NCI-H774 (cell line): ENCODE results near the gene FOXC1.

Experiments used
- DNase-seq: peaks from one replicate; lab custom pipeline; 2025; lab: John Stamatoyannopoulos, UW

FOXC1 gene

GRCh38 chr6:1623769-1624057, 14.0 kb downstream of the FOXC1 start:
- DNase-seq: no peak

- DNase-seq: no peak
Observed at GRCh38 chr6:1624058-1624850, 14.5 kb downstream of the FOXC1 start.

- DNase-seq: no peak
Observed at GRCh38 chr6:1624851-1625781, 15.4 kb downstream of the FOXC1 start.

GRCh38 chr6:1625794-1626435, 16.2 kb downstream of the FOXC1 start:
- no peak for DNase-seq

GRCh38 chr6:1626481-1626880, 16.8 kb downstream of the FOXC1 start:
- no peak for DNase-seq

- DNase-seq: no peak
Observed at GRCh38 chr6:1627827-1628560, 18.3 kb downstream of the FOXC1 start.

- DNase-seq: no peak
Observed at GRCh38 chr6:1629316-1629715, 19.6 kb downstream of the FOXC1 start.

GRCh38 chr6:1630212-1630770, 20.6 kb downstream of the FOXC1 start:
- no peak for DNase-seq

- no peak for DNase-seq
Observed at GRCh38 chr6:1630771-1631217, 21.1 kb downstream of the FOXC1 start.

GRCh38 chr6:1631251-1631650, 21.5 kb downstream of the FOXC1 start:
- DNase-seq: no peak

- no peak for DNase-seq
Observed at GRCh38 chr6:1633366-1634021, 23.8 kb downstream of the FOXC1 start.

GRCh38 chr6:1634081-1634480, 24.4 kb downstream of the FOXC1 start:
- no peak for DNase-seq

GRCh38 chr6:1635305-1636010, 25.7 kb downstream of the FOXC1 start:
- no peak for DNase-seq

GRCh38 chr6:1636272-1636825, 26.6 kb downstream of the FOXC1 start:
- no peak for DNase-seq

- peak; percentile 43 for DNase-seq
Observed at GRCh38 chr6:1636971-1637871, 27.5 kb downstream of the FOXC1 start.

GRCh38 chr6:1639430-1639829, 29.7 kb downstream of the FOXC1 start:
- DNase-seq: no peak

GRCh38 chr6:1640476-1640875, 30.8 kb downstream of the FOXC1 start:
- DNase-seq: no peak

GRCh38 chr6:1641343-1641885, 31.7 kb downstream of the FOXC1 start:
- DNase-seq: no peak

- no peak for DNase-seq
Observed at GRCh38 chr6:1643111-1643510, 33.4 kb downstream of the FOXC1 start.
